ENCODE data around the gene UBE2I. TPM values are rescaled to one million over a fixed set of nuclear protein-coding genes. Genes with fewer than 3 reads are reported as not detected.

Gene UBE2I
- total RNA-seq, 1 experiment from 2014 or later, result 229 TPM

- TF ChIP-seq FOXP1 (CRISPR knock-in tag; IDR thresholded peaks at IDR 0.05; ENCODE audit: borderline replicate concordance) (peak; percentile 67), USF1 (CRISPR knock-in tag; IDR thresholded peaks at IDR 0.05) (peak; percentile 98), ETV6 (CRISPR knock-in tag; IDR thresholded peaks at IDR 0.05) (peak; percentile 49; the same call in 1 of the 2 replicates), CREM (CRISPR knock-in tag; IDR thresholded peaks at IDR 0.05) (peak; percentile 82), CBFB (CRISPR knock-in tag; IDR thresholded peaks at IDR 0.05; ENCODE audit: low read depth) (peak; percentile 54; the same call in 1 of the 2 replicates), USF2 (CRISPR knock-in tag; IDR thresholded peaks at IDR 0.05) (peak; percentile 100), MYBL2 (CRISPR knock-in tag; IDR thresholded peaks at IDR 0.05) (peak; percentile 74; the same call in 1 of the 2 replicates), TP53 (CRISPR knock-in tag; IDR thresholded peaks at IDR 0.05) (peak; percentile 84), ZNF396 (CRISPR knock-in tag; IDR thresholded peaks at IDR 0.05; ENCODE audit: borderline replicate concordance) (no peak), OVOL2 (CRISPR knock-in tag; IDR thresholded peaks at IDR 0.05; ENCODE audit: borderline replicate concordance) (no peak), FOXP4 (CRISPR knock-in tag; IDR thresholded peaks at IDR 0.05) (peak; percentile 85; the same call in 1 of the 2 replicates), GTF2I (CRISPR knock-in tag; conservative IDR thresholded peaks at IDR 0.05) (no peak), FOXK1 (CRISPR knock-in tag; IDR thresholded peaks at IDR 0.05) (peak; percentile 99), RELA (CRISPR knock-in tag; IDR thresholded peaks at IDR 0.05; ENCODE audit: borderline replicate concordance) (peak; percentile 75), ELF4 (CRISPR knock-in tag; IDR thresholded peaks at IDR 0.05; ENCODE audit: low read depth) (0 out of 2 replicates have a peak, but pooled peaks have one; percentile 41)
- TF ChIP-seq, protein P1, sequence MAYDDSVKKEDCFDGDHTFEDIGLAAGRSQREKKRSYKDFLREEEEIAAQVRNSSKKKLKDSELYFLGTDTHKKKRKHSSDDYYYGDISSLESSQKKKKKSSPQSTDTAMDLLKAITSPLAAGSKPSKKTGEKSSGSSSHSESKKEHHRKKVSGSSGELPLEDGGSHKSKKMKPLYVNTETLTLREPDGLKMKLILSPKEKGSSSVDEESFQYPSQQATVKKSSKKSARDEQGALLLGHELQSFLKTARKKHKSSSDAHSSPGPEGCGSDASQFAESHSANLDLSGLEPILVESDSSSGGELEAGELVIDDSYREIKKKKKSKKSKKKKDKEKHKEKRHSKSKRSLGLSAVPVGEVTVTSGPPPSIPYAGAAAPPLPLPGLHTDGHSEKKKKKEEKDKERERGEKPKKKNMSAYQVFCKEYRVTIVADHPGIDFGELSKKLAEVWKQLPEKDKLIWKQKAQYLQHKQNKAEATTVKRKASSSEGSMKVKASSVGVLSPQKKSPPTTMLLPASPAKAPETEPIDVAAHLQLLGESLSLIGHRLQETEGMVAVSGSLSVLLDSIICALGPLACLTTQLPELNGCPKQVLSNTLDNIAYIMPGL (CRISPR knock-in tag; IDR thresholded peaks at IDR 0.05), result 0 out of 2 replicates have a peak, but pooled peaks have one; percentile 61
- TF ChIP-seq, protein P2, sequence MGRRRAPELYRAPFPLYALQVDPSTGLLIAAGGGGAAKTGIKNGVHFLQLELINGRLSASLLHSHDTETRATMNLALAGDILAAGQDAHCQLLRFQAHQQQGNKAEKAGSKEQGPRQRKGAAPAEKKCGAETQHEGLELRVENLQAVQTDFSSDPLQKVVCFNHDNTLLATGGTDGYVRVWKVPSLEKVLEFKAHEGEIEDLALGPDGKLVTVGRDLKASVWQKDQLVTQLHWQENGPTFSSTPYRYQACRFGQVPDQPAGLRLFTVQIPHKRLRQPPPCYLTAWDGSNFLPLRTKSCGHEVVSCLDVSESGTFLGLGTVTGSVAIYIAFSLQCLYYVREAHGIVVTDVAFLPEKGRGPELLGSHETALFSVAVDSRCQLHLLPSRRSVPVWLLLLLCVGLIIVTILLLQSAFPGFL (CRISPR knock-in tag; IDR thresholded peaks at IDR 0.05; ENCODE audit: borderline replicate concordance), result no peak
Measured at GRCh38 chr16:1351582-1352362, 42.3 kb downstream of the UBE2I start, which contains the start of the genes GNPTG and TSR3 (continued).

- Mint-ChIP-seq H3K27ac (no peak overlapping the region), H3K9me3 (no peaks in the 10 kb centered on the region), H3K4me3 (peak overlapping the region; percentile 20; the same call in 1 of the 2 replicates), H3K36me3 (no peaks in the 10 kb centered on the region), H3K27me3 (ENCODE audit: low read depth) (no peaks in the 10 kb centered on the region), H3K4me1 (peaks cover 9% of the 10 kb centered on the region)
- CTCF ChIA-PET, result interaction anchor here (0.9 to 1.1 kb wide), 3 partner anchors 8 to 20 kb away, joined by 3 read pairs; no protein-coding TSS in a partner anchor
- TF ChIP-seq, protein P3, sequence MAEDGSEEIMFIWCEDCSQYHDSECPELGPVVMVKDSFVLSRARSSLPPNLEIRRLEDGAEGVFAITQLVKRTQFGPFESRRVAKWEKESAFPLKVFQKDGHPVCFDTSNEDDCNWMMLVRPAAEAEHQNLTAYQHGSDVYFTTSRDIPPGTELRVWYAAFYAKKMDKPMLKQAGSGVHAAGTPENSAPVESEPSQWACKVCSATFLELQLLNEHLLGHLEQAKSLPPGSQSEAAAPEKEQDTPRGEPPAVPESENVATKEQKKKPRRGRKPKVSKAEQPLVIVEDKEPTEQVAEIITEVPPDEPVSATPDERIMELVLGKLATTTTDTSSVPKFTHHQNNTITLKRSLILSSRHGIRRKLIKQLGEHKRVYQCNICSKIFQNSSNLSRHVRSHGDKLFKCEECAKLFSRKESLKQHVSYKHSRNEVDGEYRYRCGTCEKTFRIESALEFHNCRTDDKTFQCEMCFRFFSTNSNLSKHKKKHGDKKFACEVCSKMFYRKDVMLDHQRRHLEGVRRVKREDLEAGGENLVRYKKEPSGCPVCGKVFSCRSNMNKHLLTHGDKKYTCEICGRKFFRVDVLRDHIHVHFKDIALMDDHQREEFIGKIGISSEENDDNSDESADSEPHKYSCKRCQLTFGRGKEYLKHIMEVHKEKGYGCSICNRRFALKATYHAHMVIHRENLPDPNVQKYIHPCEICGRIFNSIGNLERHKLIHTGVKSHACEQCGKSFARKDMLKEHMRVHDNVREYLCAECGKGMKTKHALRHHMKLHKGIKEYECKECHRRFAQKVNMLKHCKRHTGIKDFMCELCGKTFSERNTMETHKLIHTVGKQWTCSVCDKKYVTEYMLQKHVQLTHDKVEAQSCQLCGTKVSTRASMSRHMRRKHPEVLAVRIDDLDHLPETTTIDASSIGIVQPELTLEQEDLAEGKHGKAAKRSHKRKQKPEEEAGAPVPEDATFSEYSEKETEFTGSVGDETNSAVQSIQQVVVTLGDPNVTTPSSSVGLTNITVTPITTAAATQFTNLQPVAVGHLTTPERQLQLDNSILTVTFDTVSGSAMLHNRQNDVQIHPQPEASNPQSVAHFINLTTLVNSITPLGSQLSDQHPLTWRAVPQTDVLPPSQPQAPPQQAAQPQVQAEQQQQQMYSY (CRISPR knock-in tag; IDR thresholded peaks at IDR 0.05), result no peak
- TF ChIP-seq ATF1 (CRISPR knock-in tag; IDR thresholded peaks at IDR 0.05), result no peak
- TF ChIP-seq, protein P4, sequence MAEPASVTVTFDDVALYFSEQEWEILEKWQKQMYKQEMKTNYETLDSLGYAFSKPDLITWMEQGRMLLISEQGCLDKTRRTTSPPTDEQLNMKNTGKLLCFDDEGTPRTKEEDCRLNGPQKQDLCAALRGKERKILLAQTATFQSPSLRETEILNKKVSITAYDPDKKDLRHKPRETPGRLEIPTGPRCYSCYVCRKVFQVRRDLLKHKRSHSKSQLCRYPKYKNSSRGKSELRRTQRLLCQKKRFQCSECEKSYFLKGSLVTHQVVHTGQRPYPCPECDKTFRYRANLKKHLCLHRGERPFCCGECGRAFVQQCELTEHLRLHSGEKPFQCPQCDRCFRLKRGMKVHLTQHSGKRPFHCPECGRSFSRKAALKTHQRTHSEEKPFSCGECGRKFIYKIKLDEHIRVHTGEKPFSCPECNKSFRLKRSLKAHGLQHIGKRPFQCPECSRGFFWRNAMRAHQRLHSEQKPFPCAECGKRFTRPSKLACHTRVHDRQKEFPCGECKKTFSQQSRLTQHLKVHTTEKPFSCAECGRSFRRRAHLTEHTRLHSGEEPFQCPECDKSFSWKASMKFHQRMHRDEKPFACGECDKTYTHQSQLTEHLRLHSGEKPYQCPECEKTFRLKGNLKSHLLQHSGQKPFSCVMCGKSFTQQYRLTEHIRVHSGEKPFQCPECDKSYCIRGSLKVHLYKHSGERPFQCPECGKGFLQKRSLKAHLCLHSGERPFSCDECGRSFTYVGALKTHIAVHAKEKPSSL (CRISPR knock-in tag; conservative IDR thresholded peaks at IDR 0.05), result no peak
- DNase-seq (ENCODE audit: low spot score), result no peak
- POLR2A ChIA-PET, result no interaction called here
- no peak for ATAC-seq
Measured at GRCh38 chr16:1354815-1355540, 45.5 kb downstream of the UBE2I start.

Data from WTC11 (cell line).